A673 (cell line): ENCODE data around the gene SMAD6.

Source experiments
- EZH2 ChIP-seq: fragments of 200-600 bp; sonication (generic); IDR thresholded peaks from 2 replicates; pipeline ENCODE4 v1.6.1; 2017; ENCODE audit warnings: borderline replicate concordance, low read depth, mild to moderate bottlenecking, mixed read lengths, antibody characterized with exemption, low read length; ENCODE audit not compliant: poor library complexity, severe bottlenecking
- TF ChIP-seq, protein P1 (sequence below): fragments of 300-800, 200-600 bp; sonication (generic); conservative IDR thresholded peaks from 2 replicates; pipeline ENCODE4 v1.5.1; 2017; ENCODE audit warnings: low read depth, mild to moderate bottlenecking, antibody characterized with exemption, low read length, moderate library complexity, mixed read lengths

DNA sequence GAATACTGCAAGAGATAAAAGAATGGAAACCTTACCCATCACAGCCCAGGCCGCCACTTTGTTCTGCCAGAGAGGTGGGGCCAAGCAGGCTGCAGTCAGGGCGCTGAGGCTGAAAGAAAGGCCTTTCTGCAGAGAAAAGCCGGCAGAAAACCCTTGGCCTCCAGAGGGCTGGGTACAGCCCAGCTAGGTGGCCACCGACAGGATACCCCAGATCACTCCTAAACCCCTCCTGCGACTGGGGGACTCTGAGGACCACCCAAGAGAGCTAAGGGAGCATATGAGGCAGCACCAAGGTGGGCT lies 69.3 kb downstream of the SMAD6 start:
- TF ChIP-seq, protein P1, sequence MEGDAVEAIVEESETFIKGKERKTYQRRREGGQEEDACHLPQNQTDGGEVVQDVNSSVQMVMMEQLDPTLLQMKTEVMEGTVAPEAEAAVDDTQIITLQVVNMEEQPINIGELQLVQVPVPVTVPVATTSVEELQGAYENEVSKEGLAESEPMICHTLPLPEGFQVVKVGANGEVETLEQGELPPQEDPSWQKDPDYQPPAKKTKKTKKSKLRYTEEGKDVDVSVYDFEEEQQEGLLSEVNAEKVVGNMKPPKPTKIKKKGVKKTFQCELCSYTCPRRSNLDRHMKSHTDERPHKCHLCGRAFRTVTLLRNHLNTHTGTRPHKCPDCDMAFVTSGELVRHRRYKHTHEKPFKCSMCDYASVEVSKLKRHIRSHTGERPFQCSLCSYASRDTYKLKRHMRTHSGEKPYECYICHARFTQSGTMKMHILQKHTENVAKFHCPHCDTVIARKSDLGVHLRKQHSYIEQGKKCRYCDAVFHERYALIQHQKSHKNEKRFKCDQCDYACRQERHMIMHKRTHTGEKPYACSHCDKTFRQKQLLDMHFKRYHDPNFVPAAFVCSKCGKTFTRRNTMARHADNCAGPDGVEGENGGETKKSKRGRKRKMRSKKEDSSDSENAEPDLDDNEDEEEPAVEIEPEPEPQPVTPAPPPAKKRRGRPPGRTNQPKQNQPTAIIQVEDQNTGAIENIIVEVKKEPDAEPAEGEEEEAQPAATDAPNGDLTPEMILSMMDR = no peak
- TF ChIP-seq EZH2 = no peak
